DOHH2 (cell line): ENCODE measurements around the gene CUTA.
A peak's percentile ranks its signal among the peaks of the same experiment; 100 is the strongest.

Source experiments
- H3F3A ChIP-seq: fragments of 200-600 bp; sonication (generic), shearing (Covaris generic); 2 replicates; pipeline ENCODE4 v1.6.0; 2016; ENCODE audit warnings: antibody characterized with exemption, mild to moderate bottlenecking; ENCODE audit not compliant: control insufficient read depth, insufficient read depth
- H3K27ac ChIP-seq: fragments of 200-600 bp; sonication (generic); 2 replicates; pipeline ENCODE4 v1.5.1; 2014; ENCODE audit warnings: low read depth, mild to moderate bottlenecking, low read length, moderate library complexity
- H3K27me3 ChIP-seq: fragments of 200-600 bp; sonication (generic); 2 replicates; pipeline ENCODE4 v1.6.1; 2014; ENCODE audit warnings: mild to moderate bottlenecking, low read length, mixed read lengths; ENCODE audit not compliant: control insufficient read depth
- H3K36me3 ChIP-seq: fragments of 200-600 bp; sonication (generic); 2 replicates; pipeline ENCODE4 v1.6.1; 2014; ENCODE audit warnings: mild to moderate bottlenecking, low read length, moderate library complexity, mixed read lengths; ENCODE audit not compliant: control insufficient read depth
- H3K4me1 ChIP-seq: fragments of 200-600 bp; sonication (generic); 2 replicates; pipeline ENCODE4 v1.6.1; 2014; ENCODE audit warnings: mild to moderate bottlenecking, low read length, mixed read lengths; ENCODE audit not compliant: control insufficient read depth
- H3K4me2 ChIP-seq: fragments of 200-600 bp; sonication (generic); 2 replicates; pipeline ENCODE4 v1.6.0; 2014; ENCODE audit warnings: mild to moderate bottlenecking, low read length, moderate library complexity
- H3K4me3 ChIP-seq: fragments of 200-600 bp; sonication (generic); 2 replicates; pipeline ENCODE4 v1.5.1; 2014; ENCODE audit warnings: mild to moderate bottlenecking, low read length, mixed read lengths
- H3K79me2 ChIP-seq: fragments of 200-600 bp; sonication (generic); 2 replicates; pipeline ENCODE4 v1.6.1; 2014; ENCODE audit warnings: mild to moderate bottlenecking, low read length, mixed read lengths; ENCODE audit not compliant: control insufficient read depth
- H3K9me2 ChIP-seq: fragments of 200-600 bp; sonication (generic); replicated peaks from 2 replicates; pipeline ENCODE4 v1.6.1; 2014; ENCODE audit warnings: mild to moderate bottlenecking, low read length, mixed read lengths; ENCODE audit not compliant: control insufficient read depth
- H3K9me3 ChIP-seq: fragments of 200-600 bp; sonication (generic); 2 replicates; pipeline ENCODE4 v1.6.1; 2014; ENCODE audit warnings: antibody characterized with exemption, low read length, mixed read lengths; ENCODE audit not compliant: control insufficient read depth, insufficient read depth
- H4K20me1 ChIP-seq: fragments of 200-600 bp; sonication (generic); 2 replicates; pipeline ENCODE4 v1.6.0; 2014; ENCODE audit warnings: low read depth, mild to moderate bottlenecking, antibody characterized with exemption, low read length, moderate library complexity; ENCODE audit not compliant: control insufficient read depth, insufficient read depth
- CTCF ChIP-seq: fragments of 200-600 bp; sonication (generic); IDR thresholded peaks from one replicate; pipeline ENCODE4 v1.5.1; 2014; ENCODE audit warnings: antibody characterized with exemption, mild to moderate bottlenecking, low read depth, low read length; ENCODE audit not compliant: poor library complexity, severe bottlenecking
- EZH2phosphoT487 ChIP-seq: fragments of 200-600 bp; sonication (generic); IDR thresholded peaks from 2 replicates; pipeline ENCODE4 v1.6.1; 2017; ENCODE audit warnings: borderline replicate concordance, mild to moderate bottlenecking, antibody characterized with exemption, low read length, moderate library complexity, mixed read lengths

Gene CUTA

DNA sequence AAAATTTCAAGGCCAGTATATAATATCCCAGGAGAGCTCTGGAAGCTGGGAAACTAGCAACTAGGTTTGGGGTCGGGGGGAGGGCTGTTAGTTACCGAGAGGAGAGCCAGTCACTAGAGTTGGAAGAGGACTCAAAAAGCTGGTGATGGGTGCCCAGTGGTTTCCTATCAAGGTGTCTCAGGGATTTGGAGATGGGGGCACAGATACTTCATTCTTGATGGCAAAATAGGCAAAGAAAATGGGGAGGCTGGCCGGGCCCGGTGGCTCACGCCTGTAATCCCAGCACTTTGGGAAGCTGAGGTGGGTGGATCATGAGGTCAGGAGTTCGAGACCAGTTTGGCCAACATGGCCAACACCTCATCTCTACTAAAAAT is 6.3 kb downstream of the CUTA start:
- Histone ChIP-seq H3K4me3 (peak overlapping the region; percentile 83), H3F3A (peaks cover 45% of the 10 kb centered on the region), H3K4me2 (peak overlapping the region; percentile 88), H3K36me3 (peaks cover 60% of the 10 kb centered on the region), H4K20me1 (no peaks in the 10 kb centered on the region; the same call in 1 of the 2 replicates), H3K9me3 (no peaks in the 10 kb centered on the region), H3K4me1 (peaks cover 49% of the 10 kb centered on the region), H3K27me3 (no peaks in the 10 kb centered on the region), H3K9me2 (no peaks in the 10 kb centered on the region), H3K79me2 (peaks cover 22% of the 10 kb centered on the region), H3K27ac (peak overlapping the region; percentile 61; the same call in 1 of the 2 replicates)
- no peak for TF ChIP-seq CTCF
- no peak for TF ChIP-seq EZH2phosphoT487

DNA sequence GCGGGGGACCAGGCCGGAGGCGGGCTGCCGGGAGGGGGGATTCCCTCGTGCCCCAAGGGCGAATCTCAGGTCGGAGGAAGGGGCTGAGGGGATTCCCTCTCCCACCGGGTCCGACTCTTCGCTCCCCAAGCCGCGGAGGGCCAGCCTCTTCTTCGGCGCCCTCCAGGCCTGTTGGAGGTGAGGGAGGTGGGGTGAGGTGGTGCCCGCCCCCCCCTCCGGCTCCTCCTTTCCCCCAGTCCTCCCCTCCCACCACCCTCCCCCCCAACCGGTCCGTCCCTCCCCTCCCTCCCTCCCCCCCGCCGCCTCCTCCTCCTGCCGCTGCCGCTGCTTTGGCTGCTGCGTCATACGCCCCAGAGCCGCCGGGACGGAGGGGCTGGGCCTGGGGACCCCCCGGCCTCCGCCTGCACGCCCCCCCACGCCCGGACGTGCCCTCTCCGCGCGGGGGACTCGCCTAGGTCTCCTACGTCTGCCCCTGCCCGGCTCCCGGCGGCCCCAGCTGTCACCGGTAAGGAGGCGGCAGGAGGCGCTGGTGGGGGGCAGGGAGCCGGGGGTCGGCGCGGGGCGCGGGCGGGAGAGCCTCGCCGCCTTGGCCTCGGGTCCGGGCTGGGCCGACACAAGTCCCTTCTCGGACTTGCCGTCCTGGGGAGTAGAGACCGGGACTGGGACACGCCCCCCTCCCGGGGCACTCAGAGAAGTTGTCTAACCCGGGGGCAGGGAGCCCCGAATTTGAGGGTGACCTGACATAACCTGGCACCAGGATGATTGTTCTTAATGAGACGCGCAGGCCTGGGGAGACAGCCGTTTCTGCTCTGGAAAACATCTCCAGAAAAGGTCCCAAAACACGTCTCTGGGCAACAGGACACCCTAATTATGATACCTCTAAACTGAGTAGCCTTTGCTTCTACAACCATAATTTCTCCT is 6.9 kb downstream of the CUTA start, which contains the start of gene PHF1:
Gene PHF1, plus strand, starts transcription at position 304 of the 921 bp plus-strand sequence. CDS start 1,250 bp downstream, outside the sequence.
- Histone ChIP-seq H3K4me2 (peak within 1 kb of the TSS; percentile 92), H3K79me2 (peaks cover 15% of the 10 kb centered on the region), H3F3A (peaks cover 45% of the 10 kb centered on the region), H3K36me3 (peaks cover 61% of the 10 kb centered on the region), H4K20me1 (no peaks in the 10 kb centered on the region), H3K27ac (peak within 1 kb of the TSS; percentile 86), H3K4me1 (peaks cover 43% of the 10 kb centered on the region), H3K4me3 (peak within 1 kb of the TSS; percentile 83), H3K9me3 (no peaks in the 10 kb centered on the region), H3K27me3 (no peaks in the 10 kb centered on the region), H3K9me2 (no peaks in the 10 kb centered on the region)
- no peak for TF ChIP-seq CTCF
- TF ChIP-seq EZH2phosphoT487, result no peak

GRCh38 chr6:33410050-33410710 is 7.7 kb downstream of the CUTA start:
- no peak for TF ChIP-seq CTCF
- no peak for TF ChIP-seq EZH2phosphoT487
- H3K27ac ChIP-seq, result peak overlapping the region; percentile 86
- no peaks in the 10 kb centered on the region for H4K20me1 ChIP-seq
- H3F3A ChIP-seq, result peaks cover 47% of the 10 kb centered on the region
- H3K9me3 ChIP-seq, result no peaks in the 10 kb centered on the region
- peak overlapping the region; percentile 79 for H3K4me3 ChIP-seq
- H3K79me2 ChIP-seq, result peaks cover 8% of the 10 kb centered on the region
- peak overlapping the region; percentile 92 for H3K4me2 ChIP-seq
- H3K27me3 ChIP-seq, result no peaks in the 10 kb centered on the region
- H3K36me3 ChIP-seq, result peaks cover 61% of the 10 kb centered on the region
- H3K4me1 ChIP-seq, result peaks cover 35% of the 10 kb centered on the region
- H3K9me2 ChIP-seq, result no peaks in the 10 kb centered on the region
